GM10847 (cell line): ENCODE measurements around the gene UNC119B.

Experiments
- POLR2A ChIP-seq: IDR thresholded peaks from 2 replicates; pipeline ENCODE4 v1.6.1; 2011; ENCODE audit not compliant: insufficient read length; ENCODE audit errors: extremely low read depth

Gene UNC119B

DNA sequence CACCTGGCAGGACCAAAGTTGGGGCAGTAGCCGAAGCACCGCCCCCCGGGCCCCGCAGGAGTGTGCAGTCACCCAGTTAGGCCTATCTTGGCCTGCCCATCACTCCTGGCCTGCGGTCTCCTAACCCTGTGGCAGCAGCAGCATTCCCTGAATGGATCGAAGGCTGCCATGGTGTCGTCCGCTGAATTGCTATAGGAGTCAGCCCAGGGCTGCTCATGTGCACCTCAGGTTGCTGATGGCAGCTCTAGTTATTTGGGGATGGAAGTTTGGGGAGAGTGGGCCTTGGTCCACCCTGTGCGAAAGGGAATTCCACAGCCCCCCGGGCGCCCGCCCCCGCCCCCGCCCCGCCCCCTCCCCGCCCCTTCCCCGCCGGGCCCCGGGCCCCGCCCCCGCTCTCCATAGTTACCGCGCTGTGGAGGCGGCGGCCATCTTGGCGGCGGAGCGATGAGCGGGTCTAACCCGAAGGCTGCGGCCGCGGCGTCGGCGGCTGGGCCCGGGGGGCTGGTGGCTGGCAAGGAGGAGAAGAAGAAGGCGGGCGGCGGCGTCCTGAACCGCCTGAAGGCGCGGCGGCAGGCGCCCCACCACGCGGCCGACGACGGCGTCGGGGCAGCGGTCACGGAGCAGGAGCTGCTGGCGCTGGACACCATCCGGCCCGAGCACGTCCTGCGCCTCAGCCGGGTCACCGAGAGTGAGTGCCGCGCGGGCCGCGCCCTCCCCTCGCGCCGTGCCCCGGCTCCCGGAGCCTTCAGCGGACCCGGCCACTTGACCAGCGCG, at the start of gene UNC119B:
Gene UNC119B (plus strand): TSS at position 428 of the 774 bp plus-strand sequence. CDS start 17 bp downstream, at position 445.
- peak; percentile 51 for TF ChIP-seq POLR2A

DNA sequence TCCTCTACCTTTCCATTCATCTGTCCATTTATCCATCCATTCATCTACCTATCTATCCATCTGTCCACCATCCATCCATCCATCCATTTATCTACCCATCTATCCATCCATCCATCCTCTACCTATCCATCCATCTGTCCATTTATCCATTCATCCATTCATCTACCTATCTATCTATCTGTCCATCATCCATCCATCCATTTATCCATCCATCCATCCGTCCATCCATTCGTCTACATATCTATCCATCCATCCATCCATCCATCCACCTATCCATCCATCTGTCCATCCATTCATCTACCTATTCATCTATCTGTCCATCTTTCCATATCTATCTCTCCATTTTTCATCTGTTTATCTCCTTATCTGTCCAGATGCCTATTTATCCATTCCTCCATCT, 48.8 kb upstream of the UNC119B start:
- TF ChIP-seq POLR2A, result no peak

DNA sequence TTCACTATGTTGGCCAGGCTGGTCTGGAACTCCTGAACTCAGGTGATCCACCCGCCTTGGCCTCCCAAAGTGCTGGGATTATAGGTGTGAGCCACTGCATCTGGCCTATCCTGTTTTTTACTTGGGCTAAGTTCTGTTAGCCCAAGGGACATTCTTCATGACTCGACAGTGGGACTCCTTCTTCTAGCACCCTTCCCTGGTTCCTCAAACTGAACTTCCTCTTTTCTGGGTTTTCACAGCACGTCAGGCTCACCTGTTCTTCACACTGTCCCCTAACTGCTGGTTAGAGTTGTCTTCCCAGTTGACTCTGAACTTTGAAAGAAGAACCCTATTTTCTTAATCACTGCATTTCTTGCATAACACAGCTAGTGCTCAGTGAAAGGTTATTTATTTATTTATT, 47.4 kb upstream of the UNC119B start:
- TF ChIP-seq POLR2A, result no peak

DNA sequence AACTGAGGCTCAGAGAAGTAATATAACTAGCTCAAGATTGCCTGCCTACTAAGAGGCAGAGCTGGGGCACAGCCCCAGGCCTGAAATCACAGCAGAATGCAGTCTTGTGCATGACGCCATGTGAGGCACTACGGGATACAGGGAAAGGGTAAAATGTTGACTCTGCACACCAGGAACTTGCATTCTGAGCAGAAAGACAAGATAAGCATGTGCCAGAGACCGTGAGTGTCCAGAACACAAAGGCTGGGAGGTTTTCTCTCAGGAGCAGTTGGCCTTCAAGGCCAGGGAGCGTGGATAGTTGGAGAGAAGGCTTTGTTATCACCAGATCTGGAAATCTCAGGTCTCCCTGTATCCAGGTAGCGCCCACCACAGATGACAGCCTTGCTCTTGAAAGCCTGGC, 46.5 kb upstream of the UNC119B start:
- no peak for TF ChIP-seq POLR2A

DNA sequence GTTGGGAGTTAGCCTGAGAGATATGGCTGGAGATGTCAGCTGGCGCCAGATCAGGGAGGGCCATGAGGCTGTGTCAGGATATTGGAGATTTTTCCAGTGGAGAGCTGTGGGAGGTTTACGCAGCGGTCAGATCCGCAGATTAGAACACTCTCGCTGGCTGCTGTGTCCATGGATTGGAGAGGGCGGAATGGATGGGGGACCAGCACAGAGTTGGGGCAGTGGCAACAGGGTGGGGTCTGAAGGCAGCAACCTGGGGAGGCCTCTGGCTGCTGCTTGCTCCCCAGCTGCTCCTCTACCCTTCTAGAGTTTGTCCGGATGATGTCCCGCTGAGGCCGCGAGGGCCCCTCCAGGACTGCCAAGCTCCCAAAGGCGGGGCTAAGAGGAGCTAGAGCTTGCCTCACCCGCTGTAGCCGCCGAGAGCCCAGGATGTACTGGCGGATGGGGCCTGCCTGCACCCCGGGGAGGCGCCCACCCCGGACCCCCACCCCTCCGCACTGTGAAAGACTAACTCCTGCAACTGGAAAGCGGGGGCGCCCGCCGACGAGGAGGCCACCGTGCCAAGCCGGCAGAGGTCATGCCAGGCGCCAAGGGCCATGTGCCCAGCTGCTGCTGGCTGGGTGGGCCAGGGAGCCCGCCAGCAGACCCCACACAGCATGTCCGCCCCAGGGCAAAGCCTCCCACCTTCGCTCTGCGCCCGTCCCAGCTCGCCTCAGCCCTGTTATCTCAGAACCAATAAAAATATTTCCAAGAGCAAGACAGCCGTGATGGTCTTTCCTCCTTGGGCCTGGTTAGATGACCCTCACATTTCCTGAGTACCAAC, 43.5 kb upstream of the UNC119B start:
- no peak for TF ChIP-seq POLR2A

DNA sequence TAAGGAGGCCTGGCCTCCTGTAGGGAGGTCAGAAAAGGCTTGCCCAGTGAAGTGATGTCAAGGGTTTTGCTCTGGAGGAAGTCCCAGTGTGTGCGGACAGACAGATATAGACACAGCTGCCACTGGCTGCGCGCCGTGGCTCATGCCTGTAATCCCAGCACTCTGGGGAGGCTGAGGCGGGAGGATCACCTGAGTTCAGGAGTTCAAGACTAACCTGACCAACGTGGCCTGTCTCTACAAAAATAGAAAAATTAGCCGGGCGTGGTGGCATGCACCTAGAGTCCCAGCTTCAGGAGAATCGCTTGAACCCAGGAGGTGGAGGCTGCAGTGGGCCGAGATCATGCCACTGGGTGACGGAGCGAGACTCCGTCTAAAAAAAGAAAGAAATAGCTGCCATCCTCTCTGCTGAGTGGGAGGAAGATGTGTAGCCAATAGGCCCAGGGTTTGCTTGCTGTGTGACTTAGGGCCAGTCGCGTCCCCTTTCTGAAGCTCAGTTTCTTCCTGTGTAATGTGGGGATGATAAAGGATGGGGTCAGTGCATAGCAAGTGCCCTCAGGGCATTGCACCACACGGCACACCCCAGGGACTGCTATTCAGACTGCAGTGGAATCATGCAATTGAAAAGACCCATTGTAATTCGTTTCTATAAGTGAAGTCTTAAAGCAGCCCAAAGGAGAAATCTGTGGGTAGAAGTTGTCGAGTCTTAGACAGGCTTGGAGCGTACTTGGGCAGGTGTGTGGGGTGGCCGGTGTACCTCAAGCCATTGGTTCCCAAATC, 42.0 kb upstream of the UNC119B start:
- TF ChIP-seq POLR2A, result no peak

DNA sequence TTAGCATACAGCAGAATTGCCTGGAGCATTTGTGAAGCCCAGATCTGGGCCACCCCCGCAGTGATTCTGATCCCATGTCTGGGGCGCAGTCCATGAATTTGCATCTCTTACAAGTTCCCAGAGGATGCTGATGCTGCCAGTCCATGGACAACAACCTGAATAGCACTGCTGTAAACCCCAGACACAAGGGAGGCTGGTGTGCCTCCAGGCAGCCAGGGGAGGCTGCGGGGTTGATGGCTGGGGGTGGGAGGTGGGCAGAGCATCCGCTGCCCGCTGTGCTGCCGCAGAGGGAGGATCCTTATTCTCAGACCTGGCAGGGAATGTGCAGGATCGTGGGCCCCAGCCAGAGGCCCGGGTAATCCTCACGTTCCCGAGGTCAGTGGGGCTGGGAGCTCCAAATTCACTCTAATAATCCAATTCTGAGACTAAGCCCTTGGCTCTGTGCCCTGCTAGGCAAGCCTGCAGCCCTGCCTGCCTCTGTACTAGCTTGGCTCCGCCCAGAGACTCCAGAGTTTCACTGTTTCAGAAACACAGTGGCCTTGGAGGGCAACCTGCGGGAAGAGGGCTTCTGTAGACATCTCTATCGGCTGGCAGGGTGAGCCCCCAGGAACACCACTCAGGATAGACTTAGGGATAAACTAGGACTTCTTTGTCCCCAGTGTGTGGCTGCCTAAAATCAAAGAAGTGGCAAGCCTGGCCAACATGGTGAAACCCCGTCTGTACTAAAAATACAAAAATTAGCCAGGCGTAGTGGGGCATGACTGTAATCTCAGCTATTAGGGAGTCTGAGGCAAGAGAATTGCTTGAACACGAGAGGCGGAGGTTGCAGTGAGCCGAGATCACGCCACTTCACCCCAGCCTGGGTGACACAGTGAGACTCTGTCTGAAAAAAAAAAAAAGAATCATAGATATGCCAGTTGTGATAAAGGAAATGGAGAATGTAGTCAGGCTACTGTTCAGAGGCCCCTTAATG, 41.1 kb upstream of the UNC119B start:
- TF ChIP-seq POLR2A, result no peak

DNA sequence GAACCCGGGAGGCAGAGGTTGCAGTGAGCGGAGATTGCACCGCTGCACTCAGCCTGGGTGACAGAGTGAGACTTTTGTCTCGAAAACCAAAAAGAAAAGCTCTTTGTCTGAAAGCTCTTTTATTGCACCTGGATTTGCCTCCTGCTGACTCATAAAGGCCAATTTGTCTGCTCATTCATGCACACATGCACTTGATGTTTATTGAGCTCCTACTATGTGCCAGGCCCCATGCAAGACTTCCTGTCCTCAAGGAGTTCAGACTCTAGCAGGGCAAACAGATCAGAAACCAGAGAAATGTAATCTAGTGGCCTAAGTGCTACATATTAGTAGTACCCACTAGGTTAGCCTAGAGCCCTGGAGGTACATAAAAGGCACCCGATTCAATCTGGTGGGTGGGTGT, 39.6 kb upstream of the UNC119B start:
- TF ChIP-seq POLR2A, result no peak

DNA sequence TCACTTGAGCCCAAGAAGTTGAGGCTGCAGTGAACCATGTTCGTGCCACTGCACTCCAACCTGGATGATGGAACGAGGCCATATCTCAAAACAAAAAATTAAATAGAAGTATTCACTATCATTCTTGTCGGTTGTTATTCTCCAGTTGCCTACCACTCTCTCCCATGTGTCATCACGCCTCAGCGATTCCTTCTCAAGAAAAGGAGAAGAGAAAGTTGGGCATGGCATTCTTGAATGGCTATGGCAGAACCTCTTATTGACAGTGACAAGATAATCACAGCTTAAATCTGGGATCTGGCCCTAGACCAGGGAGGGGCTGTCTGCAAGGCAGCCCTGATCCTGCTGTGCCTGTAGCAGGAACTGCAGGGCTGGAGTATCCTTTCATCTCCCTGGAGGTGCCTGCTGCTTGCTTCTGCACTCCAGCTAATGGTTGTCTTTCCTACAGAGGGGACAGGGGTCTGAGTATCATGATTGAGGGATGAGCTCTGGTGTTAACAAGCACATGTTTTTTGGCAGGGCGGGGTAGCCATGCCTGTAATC, 36.1 kb upstream of the UNC119B start:
- TF ChIP-seq POLR2A, result no peak

DNA sequence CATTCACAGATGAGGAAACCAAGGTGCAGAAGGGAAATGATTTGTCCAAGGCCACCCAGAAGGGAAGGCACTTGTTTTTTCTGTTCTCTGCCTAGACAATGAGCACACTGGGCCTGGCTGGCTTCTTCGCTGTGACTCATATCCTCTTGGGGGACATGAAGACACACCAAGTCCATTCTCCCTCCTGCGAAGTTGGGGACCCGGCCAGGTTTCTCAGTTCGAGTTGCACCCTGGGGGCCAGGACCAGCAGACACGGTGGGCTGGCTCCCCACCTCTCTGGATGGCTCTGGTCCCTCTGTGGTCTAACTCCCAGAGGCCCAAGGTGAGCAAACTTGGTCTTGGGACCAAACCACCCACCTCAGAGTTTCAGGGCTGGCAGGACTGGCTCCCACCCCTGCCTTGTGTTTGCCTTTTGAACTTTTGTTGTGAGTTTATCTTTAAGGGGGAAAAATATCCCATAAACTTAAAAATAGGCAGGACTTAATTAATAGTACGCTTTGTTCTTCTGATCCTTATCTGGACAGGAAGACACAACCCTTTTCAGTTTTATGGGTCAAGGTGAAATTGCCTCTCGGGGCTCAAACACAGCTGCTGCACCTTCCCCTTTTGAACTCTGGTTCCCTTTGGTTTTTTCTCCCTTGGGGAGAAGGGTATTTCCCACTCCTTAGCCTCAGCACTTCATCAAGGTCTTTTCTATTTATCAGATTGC, 32.3 kb upstream of the UNC119B start:
- no peak for TF ChIP-seq POLR2A

DNA sequence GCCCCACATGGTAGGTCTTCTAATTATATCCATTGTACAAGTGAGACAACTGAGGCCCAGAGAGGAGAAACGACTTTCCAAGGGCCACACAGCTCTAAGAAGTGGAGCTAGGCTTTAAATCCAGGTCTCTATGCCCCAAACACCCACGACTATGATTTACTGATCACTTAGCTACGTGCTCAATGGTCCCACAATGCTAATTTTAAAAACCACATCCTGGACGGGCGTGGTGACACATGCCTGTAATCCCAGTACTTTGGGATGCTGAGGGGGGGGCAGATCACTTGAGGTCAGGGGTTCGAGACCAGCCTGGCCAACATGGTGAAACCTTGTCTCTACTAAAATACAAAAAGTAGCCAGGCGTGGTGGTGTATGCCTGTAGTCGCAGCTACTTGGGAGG, 31.7 kb upstream of the UNC119B start:
- no peak for TF ChIP-seq POLR2A

DNA sequence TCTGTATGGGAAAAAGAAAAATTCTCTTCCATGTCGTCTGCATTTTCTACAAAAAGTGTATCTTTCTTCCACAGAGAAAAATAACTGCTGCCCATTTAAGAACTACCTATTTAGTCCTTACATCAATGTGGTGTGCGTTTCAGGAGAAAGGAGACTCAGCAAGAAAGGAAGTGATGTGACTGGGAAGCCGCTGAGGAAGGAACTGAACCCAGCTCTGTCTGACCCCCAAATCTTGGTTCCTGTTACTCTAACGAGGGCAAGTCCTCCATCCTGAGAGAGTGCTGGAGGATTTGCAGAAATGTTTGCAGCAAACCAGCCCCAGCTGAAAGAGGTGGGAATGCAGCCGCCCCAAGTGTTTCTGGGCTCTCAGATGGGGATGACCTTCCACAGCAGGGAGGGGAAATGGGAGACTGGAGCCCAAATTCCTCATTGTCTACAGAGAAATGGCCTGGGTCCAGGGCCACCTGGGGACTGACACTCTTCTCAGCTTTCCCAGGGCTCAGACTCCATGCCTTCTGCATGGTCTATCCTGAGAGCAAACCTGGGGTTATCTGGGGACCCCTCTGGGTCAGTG, 30.0 kb upstream of the UNC119B start:
- no peak for TF ChIP-seq POLR2A

DNA sequence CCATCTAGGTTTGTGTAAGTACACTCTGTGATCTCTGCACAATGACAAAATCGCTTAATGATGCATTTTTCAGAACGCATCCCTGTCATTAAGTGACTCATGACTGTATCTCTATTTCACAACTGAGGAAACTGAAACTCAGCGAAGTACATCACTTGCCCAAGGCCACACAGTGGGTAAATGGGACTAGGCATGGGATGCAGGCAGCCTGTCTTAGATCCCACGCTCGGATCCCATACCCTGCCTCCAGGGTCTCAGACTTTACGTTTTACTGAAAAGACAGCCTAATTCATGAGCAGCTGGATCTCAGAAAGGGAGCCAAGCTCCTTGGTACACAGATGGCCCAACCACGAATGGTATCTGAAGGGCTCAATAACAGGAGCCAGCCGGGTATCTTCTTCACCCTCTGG, 25.7 kb upstream of the UNC119B start:
- TF ChIP-seq POLR2A, result no peak
